Measurements from ENCODE around the gene ANGPTL4.
"Not testable (repeated sequence)": the region's sequence is repeated elsewhere in the genome, so short reads cannot be mapped to it uniquely, and the experiment has no call there.

ANGPTL4 gene, protein sequence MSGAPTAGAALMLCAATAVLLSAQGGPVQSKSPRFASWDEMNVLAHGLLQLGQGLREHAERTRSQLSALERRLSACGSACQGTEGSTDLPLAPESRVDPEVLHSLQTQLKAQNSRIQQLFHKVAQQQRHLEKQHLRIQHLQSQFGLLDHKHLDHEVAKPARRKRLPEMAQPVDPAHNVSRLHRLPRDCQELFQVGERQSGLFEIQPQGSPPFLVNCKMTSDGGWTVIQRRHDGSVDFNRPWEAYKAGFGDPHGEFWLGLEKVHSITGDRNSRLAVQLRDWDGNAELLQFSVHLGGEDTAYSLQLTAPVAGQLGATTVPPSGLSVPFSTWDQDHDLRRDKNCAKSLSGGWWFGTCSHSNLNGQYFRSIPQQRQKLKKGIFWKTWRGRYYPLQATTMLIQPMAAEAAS

DNA sequence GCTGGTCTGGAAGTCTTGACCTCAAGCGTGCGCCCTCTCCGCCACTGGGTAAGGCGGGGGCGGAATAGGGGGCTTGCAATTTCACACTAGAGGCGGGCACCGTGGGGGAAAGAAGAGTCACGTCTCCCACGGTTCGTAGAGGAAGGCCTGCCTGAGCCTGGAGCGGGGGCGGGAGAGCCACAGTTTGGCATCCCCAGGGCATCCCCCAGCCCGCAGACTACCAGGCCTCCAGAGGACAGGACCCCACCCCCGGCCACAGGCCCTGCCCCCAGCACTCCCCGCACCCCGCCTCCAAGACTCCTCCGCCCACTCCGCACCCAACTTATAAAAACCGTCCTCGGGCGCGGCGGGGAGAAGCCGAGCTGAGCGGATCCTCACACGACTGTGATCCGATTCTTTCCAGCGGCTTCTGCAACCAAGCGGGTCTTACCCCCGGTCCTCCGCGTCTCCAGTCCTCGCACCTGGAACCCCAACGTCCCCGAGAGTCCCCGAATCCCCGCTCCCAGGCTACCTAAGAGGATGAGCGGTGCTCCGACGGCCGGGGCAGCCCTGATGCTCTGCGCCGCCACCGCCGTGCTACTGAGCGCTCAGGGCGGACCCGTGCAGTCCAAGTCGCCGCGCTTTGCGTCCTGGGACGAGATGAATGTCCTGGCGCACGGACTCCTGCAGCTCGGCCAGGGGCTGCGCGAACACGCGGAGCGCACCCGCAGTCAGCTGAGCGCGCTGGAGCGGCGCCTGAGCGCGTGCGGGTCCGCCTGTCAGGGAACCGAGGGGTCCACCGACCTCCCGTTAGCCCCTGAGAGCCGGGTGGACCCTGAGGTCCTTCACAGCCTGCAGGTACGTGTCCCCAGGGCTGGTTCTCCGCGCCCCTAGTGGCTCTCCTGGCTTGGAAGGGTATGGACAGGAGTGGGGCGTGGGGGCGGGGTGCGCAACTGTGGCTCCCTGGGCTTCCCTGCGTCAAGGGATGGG is at the start of gene ANGPTL4:
Gene ANGPTL4, plus strand, starts transcription at position 353 of the 969 bp plus-strand sequence. Its CDS starts 167 bp downstream, at position 520.
- DNase-seq, result peak; percentile 59 to 60

DNA sequence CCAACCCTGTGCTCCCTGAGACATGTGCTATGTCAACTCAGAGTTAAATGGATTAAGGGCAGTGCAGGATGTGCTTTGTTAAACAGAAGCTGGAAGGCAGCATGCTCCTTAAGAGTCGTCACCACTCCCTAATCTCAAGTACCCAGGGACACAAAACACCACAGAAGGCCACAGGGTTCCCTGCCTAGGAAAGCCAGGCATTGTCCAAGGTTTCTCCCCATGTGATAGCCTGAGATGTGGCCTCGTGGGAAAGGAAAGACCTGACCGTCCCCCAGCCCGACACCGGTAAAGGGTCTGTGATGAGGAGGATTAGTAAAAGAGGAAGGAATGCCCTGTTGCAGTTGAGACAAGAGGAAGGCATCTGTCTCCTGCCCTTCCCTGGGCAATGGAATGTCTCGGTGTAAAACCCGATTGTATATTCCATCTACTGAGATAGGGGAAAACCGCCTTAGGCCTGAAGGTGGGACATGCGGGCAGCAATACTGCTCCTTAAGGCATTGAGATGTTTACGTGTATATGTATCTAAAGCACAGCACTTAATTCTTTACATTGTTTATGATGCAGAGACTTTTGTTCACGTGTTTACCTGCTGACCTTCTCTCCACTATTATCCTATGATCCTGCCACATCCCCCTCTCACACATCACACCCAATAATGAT is 48.8 kb upstream of the ANGPTL4 start:
- not testable (repeated sequence) for DNase-seq

GRCh38 chr19:8316351-8317125 is 47.4 kb upstream of the ANGPTL4 start:
- DNase-seq, result no peak

DNA sequence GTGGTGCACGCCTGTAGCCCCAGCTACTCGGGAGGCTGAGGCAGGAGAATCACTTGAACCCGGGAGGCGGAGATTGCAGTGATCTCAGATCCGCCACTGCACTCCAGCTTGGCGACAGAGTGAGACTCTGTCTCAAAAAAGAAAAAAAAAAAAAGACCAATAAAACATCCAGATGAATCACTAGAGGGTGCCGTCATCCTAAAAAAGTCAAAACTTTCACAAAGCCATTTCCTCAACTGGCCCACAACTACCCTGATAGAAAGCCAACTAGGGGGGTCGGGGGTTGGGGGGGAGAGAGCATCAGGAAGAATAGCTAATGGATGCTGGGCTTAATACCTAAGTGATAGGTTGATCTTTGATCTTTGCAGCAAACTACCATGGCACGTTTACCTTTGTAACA is 45.1 kb upstream of the ANGPTL4 start:
- DNase-seq, result peak in 1 of 2 donors; percentile 15

GRCh38 chr19:8319807-8320520 is 44.0 kb upstream of the ANGPTL4 start:
- DNase-seq, result no peak

GRCh38 chr19:8320564-8321066 is 43.3 kb upstream of the ANGPTL4 start:
- no peak for DNase-seq

DNA sequence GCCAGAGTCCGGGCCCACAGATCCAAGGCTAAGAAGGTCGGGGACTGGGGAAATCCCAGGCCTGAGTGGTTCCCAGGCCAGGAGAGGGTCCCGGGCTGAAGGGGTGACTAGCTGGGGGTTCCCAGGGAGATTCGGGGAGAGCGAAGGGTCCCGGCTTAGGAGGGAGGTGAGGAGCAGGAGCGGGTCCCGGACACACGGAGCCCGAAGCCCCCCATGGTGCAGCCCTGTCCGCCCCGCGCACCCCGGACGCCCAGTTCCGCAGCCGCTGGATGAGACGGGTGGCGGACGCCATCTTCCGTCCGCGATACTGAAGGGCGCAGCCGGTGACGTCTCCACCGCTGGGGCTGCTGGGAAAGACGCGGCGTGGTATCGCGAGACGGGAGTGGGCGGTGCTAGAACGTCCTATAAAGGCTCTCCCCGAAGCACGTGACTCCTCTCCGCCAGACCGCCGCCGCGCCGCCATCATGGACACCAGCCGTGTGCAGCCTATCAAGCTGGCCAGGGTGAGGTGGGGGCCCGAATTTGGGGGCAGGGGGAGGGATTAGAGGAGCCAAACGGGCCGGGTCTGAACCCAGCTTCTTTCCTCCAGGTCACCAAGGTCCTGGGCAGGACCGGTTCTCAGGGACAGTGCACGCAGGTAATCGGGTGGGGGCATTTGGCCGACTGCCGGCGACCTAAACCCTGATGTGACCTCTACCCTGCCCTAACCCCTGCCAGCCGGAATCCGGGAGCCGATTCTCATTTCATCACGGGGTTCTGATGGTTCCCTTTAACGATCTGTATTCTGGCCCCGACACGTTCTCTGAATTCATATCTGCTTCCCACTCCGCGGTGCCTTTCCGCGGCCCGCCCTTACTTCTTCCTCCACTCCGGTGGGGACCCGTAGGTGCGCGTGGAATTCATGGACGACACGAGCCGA is 42.6 kb upstream of the ANGPTL4 start, which contains the start of the genes NDUFA7 and RPS28:
Gene NDUFA7, minus strand, starts transcription at position 309 of the 919 bp plus-strand sequence. Its CDS starts 17 bp downstream, at position 292.
Gene RPS28, plus strand, starts transcription at position 430 of the 919 bp plus-strand sequence. Its CDS starts 35 bp downstream, at position 465.
- DNase-seq, result peak; percentile 92 to 100

DNA sequence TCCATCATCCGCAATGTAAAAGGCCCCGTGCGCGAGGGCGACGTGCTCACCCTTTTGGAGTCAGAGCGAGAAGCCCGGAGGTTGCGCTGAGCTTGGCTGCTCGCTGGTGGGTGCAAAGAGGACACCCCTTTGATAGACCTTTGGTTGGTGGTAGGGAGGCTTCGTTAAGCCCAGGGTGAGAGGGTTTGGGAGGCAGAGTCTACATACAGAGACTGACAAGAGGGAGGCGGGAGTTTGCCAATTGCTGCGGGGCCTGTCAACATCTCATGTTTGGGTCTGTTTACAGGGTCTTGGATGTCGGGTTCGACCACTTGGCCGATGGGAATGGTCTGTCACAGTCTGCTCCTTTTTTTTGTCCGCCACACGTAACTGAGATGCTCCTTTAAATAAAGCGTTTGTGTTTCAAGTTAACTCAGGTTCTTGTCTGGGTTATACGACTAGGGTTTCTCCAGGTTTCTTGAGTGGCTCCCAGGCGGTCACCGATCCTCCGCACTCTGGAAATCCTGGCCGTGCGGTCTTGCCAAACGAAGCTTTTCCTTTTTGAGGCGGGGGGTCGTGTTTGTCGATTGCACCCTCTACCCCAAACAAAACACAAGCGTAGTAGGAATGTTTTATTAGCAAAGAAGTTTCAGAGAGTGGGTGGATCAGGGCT is 41.8 kb upstream of the ANGPTL4 start:
- DNase-seq, result no peak

GRCh38 chr19:8322638-8322997 is 41.3 kb upstream of the ANGPTL4 start:
- DNase-seq, result no peak

GRCh38 chr19:8323781-8324185 is 40.2 kb upstream of the ANGPTL4 start:
- no peak for DNase-seq

DNA sequence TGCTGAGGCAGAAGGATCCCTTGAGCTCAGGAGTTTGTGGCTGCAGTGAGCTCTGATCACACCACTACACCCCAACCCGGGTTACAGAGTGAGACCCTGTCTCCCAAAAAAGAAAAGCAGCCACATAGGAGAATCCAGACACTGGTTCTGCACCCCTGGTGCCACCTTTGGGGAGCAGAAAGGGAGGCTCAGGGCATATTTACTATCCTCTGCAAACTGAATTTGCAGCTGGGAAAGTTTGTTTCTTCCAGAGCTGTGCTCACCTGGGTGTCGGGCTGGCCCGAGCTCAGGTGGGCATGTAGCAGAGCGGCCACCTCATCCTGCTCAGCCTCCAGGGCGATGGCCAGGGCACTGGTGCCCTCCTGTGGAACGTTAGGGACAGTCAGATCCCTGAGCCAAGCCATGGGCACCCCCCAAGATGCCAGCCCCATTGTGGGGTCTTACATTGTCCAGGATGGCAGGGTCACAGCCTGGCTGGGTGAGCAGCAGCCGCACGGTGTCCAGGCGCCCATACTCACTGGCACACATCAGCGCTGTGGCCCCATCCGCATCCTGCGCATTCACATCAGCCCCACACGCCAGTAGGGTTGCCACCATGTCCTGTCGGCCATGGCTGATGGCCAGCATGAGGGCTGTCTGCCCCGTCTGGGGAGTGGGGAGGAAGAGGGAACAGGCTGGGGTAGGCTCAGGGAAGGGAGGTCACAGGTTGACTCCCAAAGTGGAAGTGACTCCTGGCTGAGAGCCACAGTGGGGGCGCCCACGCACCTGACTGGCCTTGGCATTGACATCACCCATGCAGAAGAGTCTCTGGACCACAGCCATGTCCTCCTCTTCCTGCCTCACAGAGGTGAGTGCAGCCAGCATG is 39.5 kb upstream of the ANGPTL4 start:
- peak in 1 of 2 donors; percentile 46 for DNase-seq

DNA sequence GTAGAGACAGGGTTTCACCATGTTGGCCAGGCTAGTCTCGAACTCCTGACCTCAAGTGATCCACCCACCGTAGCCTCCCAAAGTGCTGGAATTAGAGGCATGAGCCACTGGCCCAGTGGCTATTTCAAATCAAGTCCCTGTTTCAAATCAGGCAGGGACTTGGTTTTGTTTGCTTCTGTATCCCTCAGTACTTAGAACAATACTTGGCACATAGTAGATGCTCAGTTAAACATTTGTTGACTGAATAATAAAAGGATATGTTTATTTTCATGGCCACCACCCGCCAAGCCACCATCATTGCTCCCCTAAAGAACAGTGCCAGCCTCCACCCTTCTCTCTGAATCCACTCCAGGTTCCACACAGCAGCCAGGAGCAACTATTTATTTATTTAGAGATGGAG is 38.5 kb upstream of the ANGPTL4 start:
- DNase-seq, result no peak

GRCh38 chr19:8329996-8330395 is 34.0 kb upstream of the ANGPTL4 start:
- DNase-seq, result peak; percentile 41 to 76

GRCh38 chr19:8331263-8331845 is 32.6 kb upstream of the ANGPTL4 start:
- DNase-seq, result no peak

DNA sequence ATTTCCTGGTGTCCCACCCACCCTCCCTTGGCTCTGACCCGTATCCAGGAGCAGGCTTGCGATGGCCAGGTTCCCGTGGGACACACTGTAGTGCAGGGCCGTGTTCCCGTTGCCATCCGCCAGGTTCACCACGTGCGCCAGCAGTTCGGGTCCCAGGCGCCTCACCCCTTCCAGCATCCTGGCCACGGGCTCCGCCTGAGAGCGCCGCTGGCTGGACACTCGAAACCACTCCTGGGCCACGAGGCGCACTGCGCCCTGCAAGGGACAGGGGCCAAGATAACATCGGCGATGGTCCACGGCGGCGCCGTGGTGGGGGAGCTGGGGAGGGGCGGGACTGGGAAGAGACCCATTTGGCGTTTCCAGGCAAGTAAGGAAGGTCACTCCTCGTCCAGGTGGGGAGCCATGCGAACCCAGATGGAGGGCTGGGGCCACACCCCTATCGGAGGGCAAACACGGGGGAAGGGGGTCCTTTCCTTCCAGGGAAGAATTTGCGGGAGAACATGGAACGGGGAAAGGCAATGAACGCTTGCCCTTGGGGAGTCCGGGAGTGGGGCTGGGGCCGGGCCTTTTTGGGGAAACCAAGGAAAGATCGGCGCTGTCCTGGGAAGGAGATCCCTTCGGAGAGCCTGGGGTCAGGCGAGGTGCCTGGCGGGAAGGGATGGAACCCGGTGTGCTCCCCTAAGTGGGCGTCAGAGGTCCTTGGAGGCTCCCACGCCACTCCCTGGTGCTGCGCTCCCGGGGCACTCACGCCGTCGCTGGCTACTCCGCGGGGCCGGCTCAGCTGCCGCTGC is 30.8 kb upstream of the ANGPTL4 start:
- DNase-seq, result no peak

- DNase-seq, result no peak
Measured at GRCh38 chr19:8333767-8334457, 30.0 kb upstream of the ANGPTL4 start.
